IPS-18c (cell line): ENCODE measurements around the gene SKIC2.

Experiments used
- H3K4me3 ChIP-seq: 2 replicates; pipeline ENCODE4 v1.7.0; 2013; ENCODE audit warnings: low read depth, mild to moderate bottlenecking, low read length, moderate library complexity; ENCODE audit not compliant: insufficient read depth
- H3K9me3 ChIP-seq: one replicate; pipeline ENCODE4 v1.6.1; 2013; ENCODE audit warnings: mild to moderate bottlenecking, low read length, moderate library complexity; ENCODE audit not compliant: control insufficient read depth, insufficient read depth

SKIC2 gene

GRCh38 chr6:31935823-31936222, 23.2 kb upstream of the SKIC2 start:
- Histone ChIP-seq H3K4me3 (no peak overlapping the region), H3K9me3 (no peaks in the 10 kb centered on the region)

GRCh38 chr6:31940256-31940664, 18.7 kb upstream of the SKIC2 start:
- Histone ChIP-seq H3K4me3 (no peak overlapping the region), H3K9me3 (no peaks in the 10 kb centered on the region)

- no peaks in the 10 kb centered on the region for H3K9me3 ChIP-seq
These were observed 15.2 kb upstream of the SKIC2 start for GRCh38 chr6:31943742-31944141.

GRCh38 chr6:31945154-31945506, 13.8 kb upstream of the SKIC2 start:
- no peaks in the 10 kb centered on the region for H3K9me3 ChIP-seq
- H3K4me3 ChIP-seq, result no peak overlapping the region

More at GRCh38 chr6:31943742-31944141, 15.2 kb upstream of the SKIC2 start:
- no peak overlapping the region for H3K4me3 ChIP-seq

GRCh38 chr6:31945507-31946369, 13.2 kb upstream of the SKIC2 start, which contains the start of gene CFB:
TSS of gene CFB (plus strand) at chr6:31946095. CDS start at chr6:31946222, 127 bp downstream.
- Histone ChIP-seq H3K9me3 (no peaks in the 10 kb centered on the region), H3K4me3 (no peak within 1 kb of the TSS)

DNA sequence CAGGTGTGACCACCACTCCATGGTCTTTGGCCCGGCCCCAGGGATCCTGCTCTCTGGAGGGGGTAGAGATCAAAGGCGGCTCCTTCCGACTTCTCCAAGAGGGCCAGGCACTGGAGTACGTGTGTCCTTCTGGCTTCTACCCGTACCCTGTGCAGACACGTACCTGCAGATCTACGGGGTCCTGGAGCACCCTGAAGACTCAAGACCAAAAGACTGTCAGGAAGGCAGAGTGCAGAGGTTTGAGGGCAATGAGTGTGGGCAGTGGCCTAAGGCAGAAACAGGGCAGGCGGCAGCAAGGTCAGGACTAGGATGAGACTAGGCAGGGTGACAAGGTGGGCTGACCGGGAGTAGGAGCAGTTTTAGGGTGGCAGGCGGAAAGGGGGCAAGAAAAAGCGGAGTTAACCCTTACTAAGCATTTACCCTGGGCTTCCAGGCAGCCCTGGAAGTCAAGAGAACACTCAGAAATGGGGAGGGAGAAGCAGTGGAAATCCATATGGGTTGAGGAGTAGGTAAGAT, 12.5 kb upstream of the SKIC2 start:
- no peaks in the 10 kb centered on the region for H3K9me3 ChIP-seq

DNA sequence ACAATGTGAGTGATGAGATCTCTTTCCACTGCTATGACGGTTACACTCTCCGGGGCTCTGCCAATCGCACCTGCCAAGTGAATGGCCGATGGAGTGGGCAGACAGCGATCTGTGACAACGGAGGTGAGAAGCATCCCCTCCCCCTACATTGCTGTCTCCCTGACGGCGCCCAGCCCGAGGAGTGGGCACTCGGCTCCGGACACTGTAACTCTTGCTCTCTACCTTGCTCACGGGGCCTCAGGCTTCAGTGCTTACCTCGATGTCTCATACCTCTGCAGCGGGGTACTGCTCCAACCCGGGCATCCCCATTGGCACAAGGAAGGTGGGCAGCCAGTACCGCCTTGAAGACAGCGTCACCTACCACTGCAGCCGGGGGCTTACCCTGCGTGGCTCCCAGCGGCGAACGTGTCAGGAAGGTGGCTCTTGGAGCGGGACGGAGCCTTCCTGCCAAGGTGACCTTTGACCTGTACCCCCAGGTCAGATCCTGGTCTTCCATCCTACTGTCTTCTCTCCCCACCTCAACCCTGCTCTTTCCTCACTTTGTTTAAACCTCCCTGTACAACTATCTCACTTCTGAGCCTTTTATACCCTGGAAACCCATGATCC, 11.8 kb upstream of the SKIC2 start:
- H3K9me3 ChIP-seq, result no peaks in the 10 kb centered on the region
- H3K4me3 ChIP-seq, result no peak overlapping the region

More for the DNA sequence above, 12.5 kb upstream of the SKIC2 start:
- no peak overlapping the region for H3K4me3 ChIP-seq

DNA sequence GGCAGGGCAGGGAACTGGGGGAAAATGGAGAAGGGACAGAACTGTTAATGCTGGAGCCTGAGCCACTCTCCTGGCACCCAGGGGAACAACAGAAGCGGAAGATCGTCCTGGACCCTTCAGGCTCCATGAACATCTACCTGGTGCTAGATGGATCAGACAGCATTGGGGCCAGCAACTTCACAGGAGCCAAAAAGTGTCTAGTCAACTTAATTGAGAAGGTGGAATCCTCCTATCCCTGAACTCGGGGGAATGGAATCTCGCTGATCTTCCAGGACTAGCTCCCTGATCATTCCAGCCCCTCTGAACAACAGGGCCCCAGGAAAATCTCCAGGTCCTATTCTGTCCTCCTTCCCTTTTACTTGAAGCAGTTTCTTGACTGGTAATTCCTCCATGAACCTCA, 11.1 kb upstream of the SKIC2 start:
- Histone ChIP-seq H3K4me3 (no peak overlapping the region), H3K9me3 (no peaks in the 10 kb centered on the region)

DNA sequence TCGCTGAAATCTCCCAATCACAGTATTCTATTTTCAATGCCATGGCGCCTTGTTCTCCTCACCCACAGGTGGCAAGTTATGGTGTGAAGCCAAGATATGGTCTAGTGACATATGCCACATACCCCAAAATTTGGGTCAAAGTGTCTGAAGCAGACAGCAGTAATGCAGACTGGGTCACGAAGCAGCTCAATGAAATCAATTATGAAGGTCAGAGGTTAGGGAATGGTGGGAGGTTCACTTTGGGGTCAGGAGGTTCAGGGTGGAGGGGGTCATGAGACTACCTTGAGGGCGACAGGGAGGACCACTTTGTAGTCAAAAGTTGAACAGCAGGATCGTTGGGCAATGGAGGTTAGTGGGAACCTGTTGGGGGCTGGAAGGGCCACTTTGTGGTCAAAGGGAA, 10.7 kb upstream of the SKIC2 start:
- no peaks in the 10 kb centered on the region for H3K9me3 ChIP-seq
- H3K4me3 ChIP-seq, result no peak overlapping the region

DNA sequence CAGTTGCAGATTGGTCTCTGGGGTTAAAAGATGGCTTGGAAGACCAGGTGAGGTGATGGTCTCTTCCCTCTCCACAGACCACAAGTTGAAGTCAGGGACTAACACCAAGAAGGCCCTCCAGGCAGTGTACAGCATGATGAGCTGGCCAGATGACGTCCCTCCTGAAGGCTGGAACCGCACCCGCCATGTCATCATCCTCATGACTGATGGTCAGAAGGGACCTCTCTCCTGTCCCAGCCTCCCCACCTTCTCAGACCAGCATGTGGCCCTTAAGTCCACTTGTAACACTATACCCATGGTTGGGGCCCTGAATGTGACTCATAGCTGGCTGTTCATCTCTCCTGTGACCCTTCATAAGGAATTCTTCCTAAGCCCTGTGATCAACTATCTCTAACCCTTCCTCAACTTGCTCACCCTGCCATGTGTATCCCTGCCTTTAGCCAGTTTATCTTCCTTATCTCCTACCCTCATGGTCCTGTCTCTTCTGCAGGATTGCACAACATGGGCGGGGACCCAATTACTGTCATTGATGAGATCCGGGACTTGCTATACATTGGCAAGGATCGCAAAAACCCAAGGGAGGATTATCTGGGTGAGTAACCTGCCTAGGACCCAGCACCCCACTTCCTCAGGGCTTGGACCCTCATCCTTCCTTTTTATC, 10.1 kb upstream of the SKIC2 start:
- H3K9me3 ChIP-seq, result no peaks in the 10 kb centered on the region
- H3K4me3 ChIP-seq, result no peak overlapping the region

DNA sequence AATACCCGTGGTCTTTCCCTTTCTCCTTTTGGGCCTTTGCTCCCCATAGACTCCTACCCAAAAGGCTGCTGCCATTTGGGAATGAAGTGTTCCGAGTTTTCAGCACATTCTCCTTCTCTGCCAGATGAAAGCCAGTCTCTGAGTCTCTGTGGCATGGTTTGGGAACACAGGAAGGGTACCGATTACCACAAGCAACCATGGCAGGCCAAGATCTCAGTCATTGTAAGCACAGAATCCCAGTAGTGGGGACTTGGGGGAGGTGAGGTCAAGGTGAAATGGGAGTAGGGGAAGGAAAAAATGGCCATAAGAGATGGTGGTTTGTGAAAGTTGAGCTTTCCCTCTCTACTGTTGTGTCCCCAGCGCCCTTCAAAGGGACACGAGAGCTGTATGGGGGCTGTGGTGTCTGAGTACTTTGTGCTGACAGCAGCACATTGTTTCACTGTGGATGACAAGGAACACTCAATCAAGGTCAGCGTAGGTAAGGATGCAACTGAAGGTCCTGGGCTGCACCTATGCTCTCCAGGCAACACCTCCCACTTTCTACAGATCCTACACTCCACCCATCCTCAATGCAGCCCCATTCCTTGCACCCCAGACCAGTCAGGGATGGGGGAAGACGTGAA, 8.9 kb upstream of the SKIC2 start:
- H3K4me3 ChIP-seq, result no peak overlapping the region
- H3K9me3 ChIP-seq, result no peaks in the 10 kb centered on the region

DNA sequence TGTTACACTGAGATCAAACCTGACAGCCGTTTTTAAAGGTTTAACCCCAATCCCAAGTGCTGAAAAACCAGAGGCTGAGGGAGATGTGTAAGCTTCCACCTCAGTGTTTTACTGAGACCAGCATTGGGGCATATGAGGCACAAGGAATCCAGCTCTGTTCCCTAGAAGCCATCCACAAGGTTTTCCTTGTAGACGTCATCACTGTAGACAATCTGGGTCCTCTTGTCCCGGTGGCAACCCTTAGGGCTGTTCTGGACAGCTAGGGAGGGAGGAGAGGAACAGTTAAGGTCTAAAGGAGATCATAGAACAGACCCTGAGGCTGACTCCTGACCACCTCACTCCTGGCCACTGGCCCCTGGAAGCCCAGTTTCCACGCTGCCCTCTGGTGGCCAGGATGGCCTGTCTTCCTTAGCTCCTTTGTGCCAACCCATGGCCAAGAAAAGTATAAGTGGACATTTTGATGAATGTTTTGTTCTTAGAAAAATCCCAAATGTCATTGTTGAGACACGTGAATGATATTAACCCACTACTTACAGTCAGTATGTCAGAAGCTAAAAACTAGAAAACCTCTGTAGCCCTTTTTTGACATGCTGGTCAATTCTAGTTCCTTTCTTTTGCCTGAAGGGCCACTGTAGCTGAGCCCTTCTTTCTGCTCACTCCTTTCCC, 6.7 kb upstream of the SKIC2 start:
- H3K9me3 ChIP-seq, result no peaks in the 10 kb centered on the region
- no peak overlapping the region for H3K4me3 ChIP-seq

GRCh38 chr6:31952890-31953289, 6.1 kb upstream of the SKIC2 start:
- H3K9me3 ChIP-seq, result no peaks in the 10 kb centered on the region

DNA sequence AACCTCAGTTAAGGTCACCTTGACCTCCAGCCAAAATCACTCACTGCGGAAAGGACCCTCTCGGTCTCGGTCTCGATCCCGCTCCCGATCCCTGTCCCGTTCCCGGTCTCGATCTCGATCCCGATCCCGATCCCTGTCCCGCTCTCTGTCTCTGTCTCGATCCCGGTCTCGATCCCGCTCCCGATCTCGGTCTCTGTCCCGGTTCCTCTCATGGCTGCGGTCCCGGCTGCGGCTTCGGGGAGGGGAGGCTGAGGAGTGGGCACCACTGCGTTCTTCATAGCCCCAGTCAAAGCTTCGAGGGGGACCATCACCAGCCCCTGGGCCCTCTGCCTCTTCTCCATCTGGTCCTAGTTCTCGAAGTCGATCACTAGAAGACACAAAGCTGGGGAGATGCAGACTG, 4.5 kb upstream of the SKIC2 start:
- H3K4me3 ChIP-seq, result no peak overlapping the region
- no peaks in the 10 kb centered on the region for H3K9me3 ChIP-seq

More at GRCh38 chr6:31952890-31953289, 6.1 kb upstream of the SKIC2 start:
- H3K4me3 ChIP-seq, result no peak overlapping the region

DNA sequence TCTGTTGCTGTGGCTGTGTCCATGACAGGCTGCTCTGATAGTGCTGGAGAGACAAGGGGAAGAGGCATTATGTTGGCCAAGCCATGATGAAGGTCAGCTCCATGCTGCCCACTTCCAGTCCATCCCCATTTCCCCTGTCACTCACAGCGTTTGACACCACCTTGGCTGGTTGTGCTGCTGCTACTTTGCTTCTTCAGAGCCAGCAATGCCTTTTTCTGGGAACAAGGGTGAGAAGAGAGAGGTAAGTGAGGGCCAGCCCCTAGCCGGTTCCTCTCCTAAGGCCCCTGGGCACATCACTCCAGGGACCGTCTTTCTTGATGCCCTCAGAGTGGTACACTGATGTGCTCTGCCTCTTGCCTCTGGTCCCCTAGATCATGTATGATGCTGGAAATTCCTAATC, 2.2 kb upstream of the SKIC2 start:
- no peak overlapping the region for H3K4me3 ChIP-seq
- H3K9me3 ChIP-seq, result no peaks in the 10 kb centered on the region

- Histone ChIP-seq H3K9me3 (no peaks in the 10 kb centered on the region), H3K4me3 (peak overlapping the region; percentile 86)
These were observed 599 bp upstream of the SKIC2 start for GRCh38 chr6:31958412-31958740.

DNA sequence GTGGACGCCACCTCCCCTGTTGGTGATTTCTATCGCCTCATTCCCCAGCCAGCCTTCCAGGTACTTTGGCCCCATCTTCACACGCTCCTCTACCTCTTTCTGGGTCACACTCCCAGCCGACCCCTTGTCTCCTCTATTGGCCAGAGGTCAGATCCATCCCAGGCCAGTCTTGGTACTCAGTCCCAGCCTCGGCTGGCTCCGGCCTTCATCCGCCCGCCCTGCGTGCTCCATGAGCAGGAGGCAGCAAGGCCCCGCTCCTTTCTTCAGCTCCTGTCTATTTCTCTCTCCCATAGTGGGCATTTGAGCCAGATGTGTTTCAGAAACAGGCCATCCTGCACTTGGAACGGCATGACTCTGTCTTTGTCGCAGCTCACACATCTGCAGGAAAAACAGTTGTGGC, 2.6 kb downstream of the SKIC2 start:
- no peak overlapping the region for H3K4me3 ChIP-seq
- H3K9me3 ChIP-seq, result no peaks in the 10 kb centered on the region
